NCI-H1092 (cell line): ENCODE data around the gene LAMA2.

Experiments used
- DNase-seq: peaks from one replicate; lab custom pipeline; 2025; lab: John Stamatoyannopoulos, UW

The LAMA2 gene

DNA sequence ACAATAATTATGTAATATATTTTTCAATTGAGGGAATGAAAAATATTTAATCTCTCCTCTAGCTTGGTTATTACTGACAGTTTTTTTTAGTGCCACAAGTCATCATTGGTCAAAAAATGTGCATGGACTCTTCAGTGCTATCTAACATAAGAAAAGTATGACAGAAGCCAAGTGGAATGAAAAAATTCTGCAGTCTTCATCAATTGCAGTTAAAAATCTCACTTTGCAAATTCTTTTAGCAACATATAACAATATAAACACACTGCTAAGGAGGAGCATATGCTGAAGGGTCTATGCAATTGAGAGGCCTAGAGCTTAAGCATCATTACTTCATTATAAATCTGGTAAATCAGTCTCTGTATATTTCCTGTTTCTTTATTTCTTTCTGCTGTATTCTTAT is 652.0 kb downstream of the LAMA2 start:
- DNase-seq = no peak

DNA sequence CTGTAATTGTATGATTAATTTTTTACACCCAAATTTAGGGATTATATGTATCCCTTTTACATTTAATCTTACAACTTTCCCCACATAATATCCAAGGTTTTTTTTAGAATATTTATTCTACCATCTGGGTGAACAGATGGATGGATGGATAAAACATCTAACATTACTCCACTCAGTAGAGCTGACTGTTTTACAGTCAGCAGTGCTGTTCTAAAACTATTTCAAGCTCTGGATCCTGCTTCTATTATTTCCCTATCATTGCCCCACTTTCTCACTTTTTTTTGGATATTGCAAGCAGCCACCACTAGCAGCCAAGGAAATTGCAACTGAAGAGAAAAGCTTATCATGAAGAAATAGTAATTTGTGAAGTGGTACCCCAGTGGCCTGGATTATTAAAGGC is 653.3 kb downstream of the LAMA2 start:
- DNase-seq = no peak

DNA sequence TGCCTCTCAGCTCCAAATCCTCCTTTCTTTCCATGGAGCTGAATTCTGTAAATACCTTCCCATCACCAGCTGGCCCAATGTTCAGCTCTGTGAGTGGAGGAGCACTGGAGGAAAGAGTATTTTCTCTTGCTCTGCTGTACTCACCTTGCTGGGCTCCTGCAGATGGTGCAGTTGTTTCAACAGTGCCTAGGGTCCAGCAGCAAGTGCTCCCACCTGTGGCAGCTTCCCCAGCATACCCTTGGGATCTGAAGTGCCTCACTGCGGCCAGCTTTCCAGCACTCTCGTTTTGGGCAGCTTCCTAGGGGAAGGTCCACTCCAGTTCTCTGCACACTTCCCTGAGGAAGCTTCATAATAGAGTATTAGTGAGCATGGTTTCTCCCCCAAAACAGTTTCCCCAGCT is 656.1 kb downstream of the LAMA2 start:
- no peak for DNase-seq

DNA sequence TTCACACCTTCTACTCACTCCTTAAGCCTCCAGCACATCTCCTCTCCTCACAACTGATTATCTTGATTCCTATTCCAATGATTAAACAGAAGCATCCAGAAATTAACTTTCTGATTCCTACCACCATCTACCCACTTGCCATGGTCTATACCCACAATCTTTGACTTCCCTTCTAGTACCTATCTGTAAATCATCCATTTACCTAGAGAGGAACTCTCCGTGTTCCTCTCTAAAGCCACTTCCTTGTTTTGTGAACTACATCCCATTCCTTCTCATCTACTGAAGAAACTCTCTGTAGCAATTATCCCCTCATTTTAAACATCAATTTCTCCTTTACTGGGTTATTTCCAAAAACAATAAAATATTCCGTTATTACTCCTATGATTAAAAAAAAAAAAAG is 659.8 kb downstream of the LAMA2 start:
- DNase-seq = no peak

DNA sequence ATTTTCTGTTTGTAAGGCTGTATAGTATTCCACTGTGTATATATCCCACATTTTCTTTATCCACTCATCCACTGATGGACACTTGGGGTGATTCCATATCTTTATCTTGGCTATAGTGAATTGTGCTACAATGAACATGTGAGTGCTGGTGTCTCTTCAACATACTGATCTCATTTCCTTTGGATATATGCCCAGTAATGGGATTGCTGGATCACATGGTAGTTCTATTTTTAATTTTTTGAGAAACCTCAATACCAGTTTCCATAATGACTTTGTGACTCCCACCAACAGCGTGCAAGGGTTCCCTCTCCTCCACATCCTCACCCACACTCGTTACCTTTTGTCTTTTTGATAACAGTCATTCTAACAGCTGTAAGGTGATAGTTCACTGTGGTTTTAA is 661.0 kb downstream of the LAMA2 start:
- DNase-seq = no peak

DNA sequence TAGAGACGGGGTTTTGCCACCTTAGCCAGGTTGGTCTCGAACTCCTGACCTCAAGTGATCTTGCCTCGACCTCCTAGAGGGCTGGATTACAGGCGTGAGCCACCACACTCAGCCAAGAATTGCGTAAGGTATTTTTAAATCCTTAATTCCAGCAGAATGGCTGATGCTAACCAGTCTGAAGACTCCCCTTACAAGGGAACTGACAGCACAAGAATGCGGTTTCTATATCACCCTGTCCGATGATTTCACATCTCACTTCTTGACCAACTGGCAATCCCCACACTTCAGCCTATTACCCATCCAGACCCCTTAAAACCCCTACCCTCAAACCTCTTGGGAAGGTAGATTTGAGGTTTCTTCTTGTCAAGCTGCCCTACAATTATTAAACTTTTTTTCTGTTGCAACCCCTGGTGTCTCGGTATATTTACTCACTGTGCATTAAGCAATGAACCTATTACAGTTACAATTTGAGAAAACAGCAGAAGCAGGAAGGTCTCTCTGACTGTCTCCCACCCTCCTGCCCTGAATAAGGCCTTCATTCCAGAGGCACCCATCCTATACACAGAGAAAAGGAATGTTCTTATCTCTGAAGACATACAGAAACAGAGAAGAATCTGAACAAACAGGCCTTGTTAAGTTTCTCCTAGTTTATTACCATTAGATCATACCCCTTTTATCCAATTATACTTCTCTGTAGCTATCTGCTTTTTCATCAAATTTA is 662.1 kb downstream of the LAMA2 start:
- no peak for DNase-seq

DNA sequence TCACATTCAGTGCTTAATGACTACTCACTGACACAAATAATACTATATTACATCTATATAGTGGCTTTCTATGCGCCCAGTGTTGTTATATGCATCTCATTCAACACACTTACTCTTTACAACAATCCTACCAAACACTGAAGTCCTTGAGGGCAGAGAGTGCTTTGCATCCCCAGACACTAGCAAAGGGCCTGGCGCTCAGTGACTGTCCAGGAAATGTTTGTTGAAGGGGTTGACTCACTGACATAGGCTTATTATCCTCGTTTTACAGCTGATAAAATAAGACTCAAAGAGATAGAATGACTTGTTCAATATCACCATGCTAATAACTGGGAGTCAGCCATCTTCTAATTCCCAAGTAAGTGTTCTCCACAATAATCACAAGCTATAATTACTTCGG is 663.8 kb downstream of the LAMA2 start:
- no peak for DNase-seq

DNA sequence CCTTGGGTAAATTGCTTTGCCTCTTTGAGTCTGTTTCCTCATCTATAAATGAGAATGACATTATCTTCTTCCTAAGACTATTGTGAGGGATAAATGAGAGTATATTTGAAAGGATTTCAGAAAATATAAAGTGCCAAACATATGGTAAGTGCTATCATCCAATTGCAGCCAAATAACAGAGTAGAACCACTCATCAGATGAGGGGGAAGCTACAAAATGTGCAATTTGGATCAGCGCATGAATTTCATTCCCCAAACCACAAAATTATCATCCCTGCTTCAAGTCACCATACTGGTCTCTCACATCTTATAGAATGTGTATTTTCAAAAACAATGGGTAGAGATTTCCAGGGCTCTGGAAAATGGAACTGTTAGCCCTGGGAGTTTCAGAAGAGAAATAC is 668.5 kb downstream of the LAMA2 start:
- DNase-seq = no peak

DNA sequence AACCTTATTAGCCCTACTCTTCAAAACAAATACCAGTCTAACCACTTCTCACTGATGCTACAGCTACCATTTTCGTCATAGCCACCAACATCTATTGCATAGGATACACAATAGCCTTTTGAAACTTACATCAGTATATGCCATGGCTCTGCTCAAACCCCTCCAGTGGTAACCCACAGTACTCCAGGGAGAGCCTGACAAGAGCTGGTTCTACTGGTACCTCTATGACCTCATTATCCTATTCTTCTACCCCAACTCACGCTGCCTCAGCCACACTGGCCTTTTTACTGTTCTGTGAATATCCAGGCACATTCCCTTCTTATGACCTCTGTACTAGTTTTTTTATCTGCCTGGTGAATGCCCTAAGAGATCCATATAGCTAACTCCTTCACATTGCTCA is 669.5 kb downstream of the LAMA2 start:
- no peak for DNase-seq

DNA sequence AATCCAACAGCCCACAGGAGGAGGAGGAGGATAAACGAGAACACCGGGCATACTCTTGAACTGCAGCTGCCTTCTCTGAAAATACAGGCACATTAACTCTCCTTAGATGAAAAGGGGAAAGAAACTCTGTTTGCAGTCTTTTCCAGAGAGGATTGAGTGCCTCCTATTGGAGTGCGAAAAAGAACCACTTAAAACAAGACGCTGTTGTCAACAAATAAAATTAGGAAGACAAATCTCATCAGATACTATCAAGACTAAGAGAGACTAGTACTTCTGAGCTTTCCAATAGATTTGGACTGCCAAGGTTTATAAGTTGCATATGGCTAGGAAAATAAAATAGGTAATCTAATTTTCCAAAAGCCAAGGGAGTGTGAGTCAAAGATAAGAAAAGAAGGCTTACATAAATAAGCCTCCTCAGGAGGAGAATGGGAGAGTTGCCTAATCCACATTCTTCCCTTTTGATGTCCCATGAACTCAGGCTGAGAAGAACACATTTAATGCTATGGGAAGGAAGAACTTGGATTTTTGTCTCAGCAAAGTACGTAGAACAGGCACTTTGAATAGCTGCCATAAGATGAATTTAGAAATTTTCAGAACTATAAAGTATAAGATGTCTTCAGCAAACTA is 672.4 kb downstream of the LAMA2 start:
- no peak for DNase-seq

DNA sequence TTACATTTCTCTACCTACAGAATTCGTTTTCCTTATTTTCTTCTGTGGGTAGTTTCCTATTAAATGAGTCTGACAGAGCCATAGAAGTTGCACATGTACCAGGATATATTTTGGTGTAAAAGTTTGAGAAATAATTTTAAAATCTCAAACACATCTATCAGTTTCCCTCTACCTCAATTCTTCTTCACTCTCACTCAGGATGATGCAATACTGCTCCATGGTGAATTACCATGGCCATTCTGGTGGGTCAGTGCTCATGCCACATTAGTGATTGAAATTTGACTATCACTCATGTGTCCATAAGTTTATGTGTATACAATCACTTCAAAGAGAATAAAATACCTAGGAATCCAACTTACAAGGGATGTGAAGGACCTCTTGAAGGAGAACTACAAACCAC is 675.3 kb downstream of the LAMA2 start:
- no peak for DNase-seq

DNA sequence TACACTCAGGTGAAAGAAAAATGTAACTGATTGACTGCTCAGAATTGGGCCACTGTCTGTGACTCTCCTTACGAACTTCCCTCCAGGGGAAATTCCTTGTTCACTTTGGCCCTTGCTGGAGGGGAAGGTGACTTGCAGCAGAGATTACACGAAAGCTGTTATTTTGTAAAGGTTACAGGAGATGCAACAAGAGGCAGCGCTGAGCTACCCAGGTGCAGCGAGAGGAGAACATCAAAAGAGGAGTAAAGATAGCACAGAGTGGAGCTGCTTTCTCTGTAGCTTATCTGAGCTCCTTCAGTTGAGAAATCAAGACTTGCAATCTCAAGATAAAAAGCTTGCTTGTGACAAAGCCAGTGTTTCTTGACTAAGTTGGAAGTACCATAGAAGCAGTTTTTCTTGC is 682.4 kb downstream of the LAMA2 start:
- DNase-seq = no peak

DNA sequence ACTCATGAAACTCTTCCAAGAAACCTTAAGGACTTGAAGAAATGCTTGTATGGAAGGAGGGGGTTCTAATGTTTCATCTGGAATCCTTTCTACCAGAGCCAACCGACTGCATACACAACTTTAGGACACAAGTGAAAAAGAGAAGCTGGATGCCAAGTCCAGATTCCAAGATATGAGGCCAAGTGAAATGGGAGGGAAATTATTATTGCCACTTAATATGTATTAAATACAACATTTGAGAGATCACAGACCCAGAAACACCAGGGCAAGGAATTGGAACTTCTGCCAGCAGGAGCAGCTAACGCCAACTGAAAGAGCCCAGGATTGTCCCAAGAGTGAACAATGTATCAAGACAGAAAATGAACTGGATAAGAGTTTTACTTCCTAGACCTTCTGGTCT is 682.9 kb downstream of the LAMA2 start:
- no peak for DNase-seq
